Neuronal stem cell (in vitro differentiated cells): ENCODE data around the gene AMOTL1.

ENCODE experiments used
- DNase-seq: peaks from one replicate; pipeline ENCODE4 v3.0.0-alpha.2; 2013; ENCODE audit warnings: low spot score
- H2AFZ ChIP-seq: one replicate; pipeline ENCODE4 v1.6.1; 2013; ENCODE audit warnings: mild to moderate bottlenecking, low read length, inconsistent platforms
- H2AK5ac ChIP-seq: 2 replicates; pipeline ENCODE4 v1.6.1; 2013; ENCODE audit warnings: low read depth, mild to moderate bottlenecking, inconsistent platforms, low read length, moderate library complexity, mixed read lengths
- H2BK120ac ChIP-seq: 2 replicates; pipeline ENCODE4 v1.6.1; 2013; ENCODE audit warnings: low read depth, mild to moderate bottlenecking, inconsistent platforms, low read length, moderate library complexity, mixed read lengths
- H2BK12ac ChIP-seq: one replicate; pipeline ENCODE4 v1.6.1; 2013; ENCODE audit warnings: low read length, inconsistent platforms
- H2BK15ac ChIP-seq: 2 replicates; pipeline ENCODE4 v1.6.1; 2013; ENCODE audit warnings: mild to moderate bottlenecking, low read length, inconsistent platforms, mixed read lengths
- H2BK5ac ChIP-seq: one replicate; pipeline ENCODE4 v1.6.1; 2013; ENCODE audit warnings: inconsistent platforms, mild to moderate bottlenecking, low read length, moderate library complexity
- H3K14ac ChIP-seq: one replicate; pipeline ENCODE4 v1.6.1; 2013; ENCODE audit warnings: low read length, inconsistent platforms
- H3K18ac ChIP-seq: 2 replicates; pipeline ENCODE4 v1.6.1; 2013; ENCODE audit warnings: low read length, inconsistent platforms
- H3K23ac ChIP-seq: 2 replicates; pipeline ENCODE4 v1.6.1; 2013; ENCODE audit warnings: low read depth, mild to moderate bottlenecking, mixed read lengths, low read length, inconsistent platforms; ENCODE audit not compliant: poor library complexity
- H3K27ac ChIP-seq: replicated peaks from 3 replicates; pipeline ENCODE4 v1.5.1; 2013; ENCODE audit warnings: low read length, inconsistent platforms
- H3K27me3 ChIP-seq, 3 experiments: 2 replicates each; pipeline ENCODE4 v1.6.1; 2013; ENCODE audit warnings: low read length in 3 of 3, mild to moderate bottlenecking in 2 of 3, inconsistent platforms in 1 of 3, low read depth in 1 of 3, mixed read lengths in 1 of 3, moderate library complexity in 1 of 3; ENCODE audit not compliant: control insufficient read depth in 3 of 3, insufficient read depth in 3 of 3
- H3K36me3 ChIP-seq, 2 donors: replicated peaks in 1 of 2; 2 replicates each; pipeline ENCODE4 v1.6.1; 2013; ENCODE audit warnings: low read length in 2 of 2; ENCODE audit not compliant: control insufficient read depth in 2 of 2, insufficient read depth in 2 of 2
- H3K4ac ChIP-seq: 2 replicates; pipeline ENCODE4 v1.6.1; 2013; ENCODE audit warnings: inconsistent platforms, mild to moderate bottlenecking, low read length, moderate library complexity
- H3K4me1 ChIP-seq, 2 donors: 1 replicate in 1 of 2; 2 replicates in 1 of 2; pipeline ENCODE4 v1.6.1; 2013; ENCODE audit warnings: low read length in 2 of 2, low read depth in 1 of 2; ENCODE audit not compliant: control insufficient read depth in 2 of 2, insufficient read depth in 1 of 2
- H3K4me2 ChIP-seq: one replicate; pipeline ENCODE4 v1.6.1; 2013; ENCODE audit warnings: mild to moderate bottlenecking, low read length, inconsistent platforms; ENCODE audit not compliant: insufficient read depth, poor library complexity, severe bottlenecking
- H3K4me3 ChIP-seq, 2 donors: 2 replicates each; pipeline ENCODE4 v1.5.1; 2013; ENCODE audit warnings: low read length in 2 of 2, mild to moderate bottlenecking in 2 of 2, inconsistent platforms in 1 of 2, moderate library complexity in 1 of 2
- H3K79me1 ChIP-seq: one replicate; pipeline ENCODE4 v1.6.1; 2013; ENCODE audit warnings: low read depth, mild to moderate bottlenecking, inconsistent platforms, low read length, moderate library complexity
- H3K9ac ChIP-seq: one replicate; pipeline ENCODE4 v1.6.1; 2013; ENCODE audit warnings: mild to moderate bottlenecking, low read depth, low read length, inconsistent platforms; ENCODE audit not compliant: poor library complexity
- H3K9me3 ChIP-seq, 2 donors: replicated peaks in 1 of 2; 2 replicates each; pipeline versions ENCODE3 to v1.6.1; 2013; ENCODE audit warnings: low read length in 2 of 2, mild to moderate bottlenecking in 2 of 2, inconsistent platforms in 1 of 2, low read depth in 1 of 2, mixed read lengths in 1 of 2, moderate library complexity in 1 of 2; ENCODE audit not compliant: control insufficient read depth in 2 of 2, insufficient read depth in 1 of 2
- H4K8ac ChIP-seq: one replicate; pipeline ENCODE4 v1.6.1; 2013; ENCODE audit warnings: low read depth, mild to moderate bottlenecking, inconsistent platforms, low read length, moderate library complexity
- H4K91ac ChIP-seq: one replicate; pipeline ENCODE4 v1.6.1; 2013; ENCODE audit warnings: low read length, low read depth, mild to moderate bottlenecking, inconsistent platforms; ENCODE audit not compliant: poor library complexity
- WGBS, 2 donors: extraction: QIAGEN DNeasy Blood & Tissue Kit; methylation state at CpG; one replicate each; pipeline ENCODE4 v1.1.7; 2013; ENCODE audit warnings: missing lambda C conversion rate in 2 of 2, mixed read lengths in 1 of 2; ENCODE audit not compliant: insufficient read length in 2 of 2, insufficient replicate concordance in 1 of 2; ENCODE audit errors: extremely low coverage in 2 of 2; 5-methylcytosine and 5-hydroxymethylcytosine counted together

AMOTL1 gene

GRCh38 chr11:94795476-94796189 is 27.5 kb downstream of the AMOTL1 start:
- H3K4me1 ChIP-seq: no peaks in the 10 kb centered on the region

GRCh38 chr11:94796190-94796580 is 28.0 kb downstream of the AMOTL1 start:
- Histone ChIP-seq H3K9ac (no peak overlapping the region), H3K4ac (no peak overlapping the region), H3K36me3 (peaks cover 16 to 71% of the 10 kb centered on the region in 2 donors), H2BK120ac (no peak overlapping the region), H3K4me2 (no peak overlapping the region), H3K27me3 (no peaks in the 10 kb centered on the region), H3K14ac (no peak overlapping the region), H3K4me3 (no peak overlapping the region), H3K9me3 (no peaks in the 10 kb centered on the region), H3K23ac (no peak overlapping the region), H4K91ac (no peak overlapping the region), H3K79me1 (peaks cover 5% of the 10 kb centered on the region), H2BK12ac (no peak overlapping the region), H3K27ac (no peak overlapping the region), H2AK5ac (no peak overlapping the region), H3K4me1 (no peaks in the 10 kb centered on the region), H2BK5ac (no peak overlapping the region), H4K8ac (no peak overlapping the region), H2BK15ac (no peak overlapping the region), H2AFZ (no peak overlapping the region), H3K18ac (no peak overlapping the region)
- no peak for DNase-seq
- WGBS, 2 donors: no CpG with 5 or more reads among the region's 2 CpGs

More at GRCh38 chr11:94795476-94796189, 27.5 kb downstream of the AMOTL1 start:
- no peak overlapping the region for H2BK120ac ChIP-seq
- H3K79me1 ChIP-seq: peaks cover 5% of the 10 kb centered on the region
- H3K18ac ChIP-seq: no peak overlapping the region
- H3K14ac ChIP-seq: no peak overlapping the region
- no peak overlapping the region for H3K4me3 ChIP-seq
- peaks cover 11 to 66% of the 10 kb centered on the region in 2 donors for H3K36me3 ChIP-seq
- no peak overlapping the region for H3K27ac ChIP-seq
- H3K9ac ChIP-seq: no peak overlapping the region
- H4K91ac ChIP-seq: no peak overlapping the region
- no peak for DNase-seq
- H2AK5ac ChIP-seq: no peak overlapping the region
- H3K4ac ChIP-seq: no peak overlapping the region
- no peak overlapping the region for H3K23ac ChIP-seq
- H3K27me3 ChIP-seq: no peaks in the 10 kb centered on the region
- H4K8ac ChIP-seq: no peak overlapping the region
- H2BK15ac ChIP-seq: no peak overlapping the region
- WGBS, 2 donors: no CpG with 5 or more reads among the region's 3 CpGs
- no peaks in the 10 kb centered on the region for H3K9me3 ChIP-seq
- no peak overlapping the region for H2AFZ ChIP-seq
- H2BK5ac ChIP-seq: no peak overlapping the region
- no peak overlapping the region for H2BK12ac ChIP-seq
- H3K4me2 ChIP-seq: no peak overlapping the region

DNA sequence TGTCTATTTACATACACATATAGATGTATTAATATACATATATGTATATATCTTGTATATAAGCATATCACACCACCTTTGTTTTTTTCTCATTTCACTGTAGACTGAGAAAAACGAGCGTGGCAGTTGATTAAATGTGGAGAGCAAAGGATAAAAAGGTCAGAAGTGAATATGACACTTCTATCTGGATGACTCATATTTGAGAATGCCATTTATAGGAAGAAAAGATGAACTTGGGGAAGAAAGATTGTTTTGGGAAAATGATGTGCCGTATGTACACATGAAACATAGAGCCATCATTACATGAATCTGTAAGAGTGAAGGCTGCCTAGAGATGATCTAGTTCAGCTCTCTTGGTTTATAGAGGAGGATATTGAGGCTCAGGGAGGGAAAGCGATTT is 28.7 kb downstream of the AMOTL1 start:
- Histone ChIP-seq H3K27me3 (no peaks in the 10 kb centered on the region), H3K9me3 (no peaks in the 10 kb centered on the region), H4K8ac (no peak overlapping the region), H2AFZ (no peak overlapping the region), H3K9ac (no peak overlapping the region), H3K4me3 (no peak overlapping the region), H2AK5ac (no peak overlapping the region), H3K4me2 (no peak overlapping the region), H3K23ac (no peak overlapping the region), H3K4me1 (no peaks in the 10 kb centered on the region), H2BK12ac (no peak overlapping the region), H3K27ac (no peak overlapping the region), H3K14ac (no peak overlapping the region), H4K91ac (no peak overlapping the region), H3K4ac (no peak overlapping the region), H2BK120ac (no peak overlapping the region), H3K79me1 (peaks cover 5% of the 10 kb centered on the region), H2BK5ac (no peak overlapping the region), H3K36me3 (peaks cover 23 to 78% of the 10 kb centered on the region in 2 donors), H3K18ac (no peak overlapping the region), H2BK15ac (no peak overlapping the region)
- DNase-seq: no peak
- WGBS, 2 donors: no CpG with 5 or more reads among the region's 4 CpGs

GRCh38 chr11:94799726-94800125 is 31.6 kb downstream of the AMOTL1 start:
- no peak overlapping the region for H3K4me3 ChIP-seq
- no peak overlapping the region for H3K18ac ChIP-seq
- no peak overlapping the region for H3K4ac ChIP-seq
- H3K4me1 ChIP-seq: no peaks in the 10 kb centered on the region
- peaks cover 29 to 100% of the 10 kb centered on the region in 2 donors for H3K36me3 ChIP-seq
- WGBS, 2 donors: no CpG with 5 or more reads among the region's 17 CpGs
- peaks cover 3% of the 10 kb centered on the region for H3K79me1 ChIP-seq
- no peak for DNase-seq
- no peak overlapping the region for H2BK12ac ChIP-seq
- no peak overlapping the region for H2AFZ ChIP-seq
- no peak overlapping the region for H4K8ac ChIP-seq
- no peak overlapping the region for H4K91ac ChIP-seq
- H3K23ac ChIP-seq: no peak overlapping the region
- no peak overlapping the region for H3K9ac ChIP-seq
- H3K14ac ChIP-seq: no peak overlapping the region
- H2BK120ac ChIP-seq: no peak overlapping the region
- no peak overlapping the region for H3K4me2 ChIP-seq
- H2AK5ac ChIP-seq: no peak overlapping the region
- no peak overlapping the region for H3K27ac ChIP-seq
- no peaks in the 10 kb centered on the region for H3K9me3 ChIP-seq
- no peaks in the 10 kb centered on the region for H3K27me3 ChIP-seq
- no peak overlapping the region for H2BK15ac ChIP-seq
- no peak overlapping the region for H2BK5ac ChIP-seq
